Keratinocyte (primary cell): ENCODE measurements around the gene IRX4. TPM values are rescaled to one million over a fixed set of nuclear protein-coding genes. Genes with fewer than 3 reads are reported as not detected.

Experiments used
- DNase-seq: peaks from one replicate; pipeline ENCODE4 v3.0.0-alpha.2; 2011; ENCODE audit warnings: low read depth, missing footprints, low spot score
- FAIRE-seq: peaks from 2 replicates; lab custom pipeline; 2011; peaks lifted over from hg19 to GRCh38; lab: Jason Lieb, UNC
- H2AFZ ChIP-seq: 2 replicates; pipeline ENCODE4 v1.6.0; 2012; ENCODE audit warnings: low read length, control low read depth, inconsistent platforms; ENCODE audit not compliant: control insufficient read depth
- H3K27ac ChIP-seq: 2 replicates; pipeline ENCODE4 v1.5.1; 2011; ENCODE audit warnings: low read length; ENCODE audit not compliant: control insufficient read depth, insufficient read depth
- H3K27me3 ChIP-seq: 3 replicates; pipeline ENCODE4 v1.6.0; 2011; ENCODE audit warnings: low read length; ENCODE audit not compliant: control insufficient read depth, insufficient read depth; ENCODE audit errors: extremely low read depth
- H3K36me3 ChIP-seq, 2 experiments: 2 replicates in 1 of 2; 3 replicates in 1 of 2; pipeline ENCODE4 v1.5.1; 2011; ENCODE audit warnings: low read length in 2 of 2, mild to moderate bottlenecking in 1 of 2; ENCODE audit not compliant: control insufficient read depth in 2 of 2, insufficient read depth in 2 of 2; ENCODE audit errors: extremely low read depth in 1 of 2
- H3K4me1 ChIP-seq: 3 replicates; pipeline ENCODE4 v1.5.1; 2011; ENCODE audit warnings: low read length; ENCODE audit not compliant: control insufficient read depth, insufficient read depth; ENCODE audit errors: extremely low read depth
- H3K4me2 ChIP-seq: 3 replicates; pipeline ENCODE4 v1.6.0; 2011; ENCODE audit warnings: low read depth, low read length; ENCODE audit not compliant: control insufficient read depth, insufficient read depth; ENCODE audit errors: extremely low read depth
- H3K4me3 ChIP-seq, 3 experiments: fragments of 200-600 bp in 1 of 3; sonication (generic) in 1 of 3; 2 replicates in 2 of 3; 3 replicates in 1 of 3; pipeline ENCODE4 v1.5.1; 2011 to 2016; ENCODE audit warnings: low read length in 3 of 3, mild to moderate bottlenecking in 3 of 3, control low read depth in 2 of 3, inconsistent platforms in 1 of 3, low read depth in 1 of 3, mixed read lengths in 1 of 3, mixed run types in 1 of 3, moderate library complexity in 1 of 3; ENCODE audit not compliant: control insufficient read depth in 2 of 3, insufficient read depth in 2 of 3; ENCODE audit errors: extremely low read depth in 1 of 3
- H3K79me2 ChIP-seq: 2 replicates; pipeline ENCODE4 v1.6.0; 2012; ENCODE audit warnings: low read length; ENCODE audit not compliant: control insufficient read depth, insufficient read depth
- H3K9ac ChIP-seq: 3 replicates; pipeline ENCODE4 v1.6.0; 2011; ENCODE audit warnings: low read length; ENCODE audit not compliant: control insufficient read depth, insufficient read depth; ENCODE audit errors: extremely low read depth
- H3K9me1 ChIP-seq: 3 replicates; pipeline ENCODE4 v1.6.0; 2011; ENCODE audit warnings: low read length; ENCODE audit not compliant: control insufficient read depth, insufficient read depth; ENCODE audit errors: extremely low read depth
- H3K9me3 ChIP-seq: 2 replicates; pipeline ENCODE4 v1.5.1; 2012; ENCODE audit warnings: low read depth, low read length; ENCODE audit not compliant: control insufficient read depth
- H4K20me1 ChIP-seq: 3 replicates; pipeline ENCODE4 v1.6.0; 2011; ENCODE audit warnings: low read length; ENCODE audit not compliant: control insufficient read depth, insufficient read depth; ENCODE audit errors: extremely low read depth
- EZH2 ChIP-seq: IDR thresholded peaks from one replicate; pipeline ENCODE4 v1.6.1; 2012; ENCODE audit warnings: inconsistent platforms, mild to moderate bottlenecking, low read length, moderate library complexity
- dilution Hi-C: fragments of 300-500 bp; cut with MboI; formaldehyde crosslinking; loops from one replicate; pipeline ENCODE4 v1.7.0; 2020; ENCODE audit warnings: low sequenced_read_pairs; ENCODE audit not compliant: extremely low pct_ligation_motif_present
- polyA plus RNA-seq, 5 experiments: library from polyadenylated mRNA; depleted of rRNA in 3 of 5; stranded (reverse) in 3 of 5; stranded (forward) in 1 of 5; unstranded in 1 of 5; fragments of >200 nt; gene quantifications; 1 replicate in 1 of 5; 2 replicates in 3 of 5; 3 replicates in 1 of 5; pipeline versions ENCODE4 v1.2.1 to v1.2.3, GENCODE V29; 2011 to 2012; ENCODE audit warnings: missing spikeins in 2 of 5, low read depth in 1 of 5, low replicate concordance in 1 of 5
- TF ChIP-seq, protein P1 (sequence below), 3 experiments: IDR thresholded peaks in 1 of 3; conservative IDR thresholded peaks in 1 of 3; optimal IDR thresholded peaks in 1 of 3; 2 replicates in 2 of 3; 3 replicates in 1 of 3; pipeline versions ENCODE3 to v1.5.1; 2011; ENCODE audit warnings: low read length in 3 of 3, mild to moderate bottlenecking in 3 of 3, moderate library complexity in 2 of 3, control low read depth in 1 of 3, inconsistent platforms in 1 of 3; ENCODE audit not compliant: insufficient read depth in 2 of 3; ENCODE audit errors: extremely low read depth in 1 of 3

IRX4 gene
- polyA plus RNA-seq, 1 donor (not counting 4 experiments of a cell fraction or from before 2014, with no cell fraction given): 18.2 TPM

DNA sequence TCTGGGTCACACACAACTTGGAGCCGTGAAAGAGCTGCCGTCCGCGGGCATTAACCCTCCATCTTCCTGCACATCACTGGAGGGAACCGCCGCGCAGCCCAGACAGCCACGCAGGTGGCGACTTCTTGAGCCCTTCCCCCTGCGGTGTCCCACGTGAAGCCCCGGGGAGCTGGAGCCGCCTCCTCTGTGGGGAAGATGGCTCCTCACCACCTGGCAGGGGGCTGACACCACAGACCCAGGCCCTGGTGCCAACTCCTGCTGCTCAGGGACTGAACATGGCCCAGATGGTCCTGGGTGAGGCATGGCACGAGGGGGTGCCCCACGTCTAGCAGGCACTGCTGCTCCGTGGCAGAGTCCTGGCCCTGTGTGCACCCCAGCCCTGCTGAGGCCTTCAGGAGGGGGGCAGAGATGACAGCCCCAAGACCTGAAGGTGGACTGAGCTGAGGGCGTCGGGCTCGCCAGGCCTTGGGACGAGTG, 42.6 kb downstream of the IRX4 start:
- Histone ChIP-seq H3K9me3 (no peaks in the 10 kb centered on the region), H3K9ac (no peak overlapping the region), H3K27me3 (peaks cover 4% of the 10 kb centered on the region), H3K79me2 (no peaks in the 10 kb centered on the region), H3K36me3 (no peaks in the 10 kb centered on the region), H4K20me1 (no peaks in the 10 kb centered on the region), H3K4me2 (no peak overlapping the region), H3K4me1 (no peaks in the 10 kb centered on the region), H3K9me1 (no peaks in the 10 kb centered on the region), H3K27ac (no peak overlapping the region), H2AFZ (no peak overlapping the region), H3K4me3 (no peak overlapping the region)
- no peak for DNase-seq
- FAIRE-seq: no peak
- dilution Hi-C loops: no loop called here
- TF ChIP-seq, protein P1, sequence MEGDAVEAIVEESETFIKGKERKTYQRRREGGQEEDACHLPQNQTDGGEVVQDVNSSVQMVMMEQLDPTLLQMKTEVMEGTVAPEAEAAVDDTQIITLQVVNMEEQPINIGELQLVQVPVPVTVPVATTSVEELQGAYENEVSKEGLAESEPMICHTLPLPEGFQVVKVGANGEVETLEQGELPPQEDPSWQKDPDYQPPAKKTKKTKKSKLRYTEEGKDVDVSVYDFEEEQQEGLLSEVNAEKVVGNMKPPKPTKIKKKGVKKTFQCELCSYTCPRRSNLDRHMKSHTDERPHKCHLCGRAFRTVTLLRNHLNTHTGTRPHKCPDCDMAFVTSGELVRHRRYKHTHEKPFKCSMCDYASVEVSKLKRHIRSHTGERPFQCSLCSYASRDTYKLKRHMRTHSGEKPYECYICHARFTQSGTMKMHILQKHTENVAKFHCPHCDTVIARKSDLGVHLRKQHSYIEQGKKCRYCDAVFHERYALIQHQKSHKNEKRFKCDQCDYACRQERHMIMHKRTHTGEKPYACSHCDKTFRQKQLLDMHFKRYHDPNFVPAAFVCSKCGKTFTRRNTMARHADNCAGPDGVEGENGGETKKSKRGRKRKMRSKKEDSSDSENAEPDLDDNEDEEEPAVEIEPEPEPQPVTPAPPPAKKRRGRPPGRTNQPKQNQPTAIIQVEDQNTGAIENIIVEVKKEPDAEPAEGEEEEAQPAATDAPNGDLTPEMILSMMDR (optimal IDR thresholded peaks at IDR 0.05 in 1 of 3, IDR thresholded peaks at IDR 0.05 in 1 of 3, conservative IDR thresholded peaks at IDR 0.05 in 1 of 3; ENCODE audit: extremely low read depth in 1 of 3, insufficient read depth in 2 of 3, low read length in 3 of 3): no peak
- TF ChIP-seq EZH2: no peak

DNA sequence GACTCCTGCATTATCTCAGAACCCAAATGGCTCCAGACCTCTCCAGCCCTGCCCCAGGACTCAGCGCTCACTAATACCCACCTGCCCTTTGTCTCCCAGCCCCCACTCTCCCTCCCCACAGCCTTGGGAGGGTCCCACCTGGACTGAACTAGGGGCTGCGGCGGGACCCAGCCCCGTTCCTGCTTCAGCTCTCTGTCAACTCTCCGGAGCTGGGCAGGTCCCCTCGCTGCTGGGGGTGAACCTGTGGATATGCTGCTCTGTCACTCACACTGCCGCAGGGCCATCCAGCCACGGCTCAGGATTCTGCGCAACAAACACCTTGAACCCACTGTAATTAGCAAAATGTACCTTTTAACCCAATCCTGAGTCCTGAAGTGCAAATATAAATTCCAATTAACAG, 44.7 kb downstream of the IRX4 start:
- FAIRE-seq (no peak), DNase-seq (no peak)
- Histone ChIP-seq H3K79me2 (no peaks in the 10 kb centered on the region), H2AFZ (no peak overlapping the region), H3K27ac (no peak overlapping the region), H3K4me3 (no peak overlapping the region), H3K4me2 (no peak overlapping the region), H3K9me3 (no peaks in the 10 kb centered on the region), H4K20me1 (no peaks in the 10 kb centered on the region), H3K36me3 (no peaks in the 10 kb centered on the region), H3K27me3 (peaks cover 7% of the 10 kb centered on the region), H3K4me1 (no peaks in the 10 kb centered on the region), H3K9ac (no peak overlapping the region), H3K9me1 (no peaks in the 10 kb centered on the region)
- dilution Hi-C loops: no loop called here
- TF ChIP-seq EZH2: no peak
- TF ChIP-seq, protein P1 (optimal IDR thresholded peaks at IDR 0.05 in 1 of 3, IDR thresholded peaks at IDR 0.05 in 1 of 3, conservative IDR thresholded peaks at IDR 0.05 in 1 of 3; ENCODE audit: extremely low read depth in 1 of 3, insufficient read depth in 2 of 3, low read length in 3 of 3): no peak
